HS-5 (cell line): ENCODE results near the gene FREM1.

Source experiments
- DNase-seq: peaks from one replicate; pipeline ENCODE4 v3.0.0-alpha.2; 2012; ENCODE audit warnings: low read depth

Gene FREM1

GRCh38 chr9:14761584-14761983 lies 148.6 kb downstream of the FREM1 start:
- DNase-seq: no peak

GRCh38 chr9:14760060-14760459 lies 150.2 kb downstream of the FREM1 start:
- DNase-seq: no peak

DNA sequence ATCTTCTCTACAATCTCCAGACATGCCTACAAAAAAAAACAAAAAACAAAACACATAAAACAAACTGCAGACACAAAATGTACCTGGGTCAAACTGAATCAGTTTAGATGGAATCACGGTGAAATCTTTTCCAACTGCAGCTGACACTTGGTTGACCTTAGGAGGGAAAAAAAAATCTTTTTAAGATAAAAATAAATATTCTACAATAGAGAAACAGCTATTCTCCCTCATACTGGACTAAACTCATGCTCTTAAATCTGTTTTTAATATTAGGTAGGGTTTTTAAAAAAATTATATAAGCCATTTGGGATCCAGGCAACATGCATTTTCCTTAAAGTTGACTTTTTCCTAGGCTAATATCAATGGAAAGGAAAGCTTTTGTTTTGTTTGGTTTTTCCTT lies 153.9 kb downstream of the FREM1 start:
- no peak for DNase-seq

- DNase-seq: no peak
Measured at GRCh38 chr9:14752871-14753270, 157.4 kb downstream of the FREM1 start.

DNA sequence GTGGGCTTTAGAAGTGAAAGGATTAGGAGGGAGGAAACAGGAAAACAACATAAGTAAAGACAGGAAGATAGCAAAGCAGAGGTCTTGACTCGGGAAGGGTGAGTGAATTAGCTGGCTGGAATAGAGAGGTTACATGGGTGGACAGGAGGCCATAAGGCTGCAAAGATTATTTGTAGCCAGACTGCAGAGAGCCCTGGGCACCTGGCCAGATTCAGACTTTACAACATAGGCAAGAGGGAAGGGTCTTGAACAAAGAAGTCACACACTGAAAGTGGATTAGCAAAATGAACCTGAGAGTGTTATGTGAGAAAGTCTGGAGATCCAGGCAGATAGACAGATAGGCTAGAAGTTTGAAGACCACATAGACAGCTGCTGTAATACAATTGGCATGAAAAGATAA lies 158.0 kb downstream of the FREM1 start:
- DNase-seq: no peak

- no peak for DNase-seq
Measured at GRCh38 chr9:14750821-14751220, 159.4 kb downstream of the FREM1 start.

GRCh38 chr9:14749741-14750211 lies 160.5 kb downstream of the FREM1 start:
- no peak for DNase-seq

GRCh38 chr9:14748373-14748772 lies 161.9 kb downstream of the FREM1 start:
- no peak for DNase-seq

GRCh38 chr9:14747111-14747510 lies 163.1 kb downstream of the FREM1 start:
- no peak for DNase-seq

DNA sequence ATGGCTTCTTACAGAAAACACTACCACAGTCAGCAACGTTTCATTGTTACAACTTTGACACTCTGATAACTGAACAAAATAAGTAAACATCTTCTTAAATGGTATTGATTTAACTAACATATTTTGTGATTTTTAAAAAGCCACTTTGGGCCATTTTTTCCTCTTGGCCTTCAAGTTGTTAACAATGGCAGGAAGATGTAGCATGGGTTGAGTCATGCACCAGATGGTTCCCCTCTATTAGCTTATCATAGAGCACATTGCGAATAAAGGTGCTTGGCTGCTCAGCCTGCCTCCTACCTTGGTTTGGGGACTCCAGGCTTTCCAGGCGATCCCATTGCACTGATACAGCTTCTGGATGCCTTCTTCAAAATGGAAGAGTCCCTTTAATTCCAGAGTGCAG lies 163.6 kb downstream of the FREM1 start:
- DNase-seq: no peak

- DNase-seq: no peak
Measured at GRCh38 chr9:14744768-14745167, 165.5 kb downstream of the FREM1 start.

DNA sequence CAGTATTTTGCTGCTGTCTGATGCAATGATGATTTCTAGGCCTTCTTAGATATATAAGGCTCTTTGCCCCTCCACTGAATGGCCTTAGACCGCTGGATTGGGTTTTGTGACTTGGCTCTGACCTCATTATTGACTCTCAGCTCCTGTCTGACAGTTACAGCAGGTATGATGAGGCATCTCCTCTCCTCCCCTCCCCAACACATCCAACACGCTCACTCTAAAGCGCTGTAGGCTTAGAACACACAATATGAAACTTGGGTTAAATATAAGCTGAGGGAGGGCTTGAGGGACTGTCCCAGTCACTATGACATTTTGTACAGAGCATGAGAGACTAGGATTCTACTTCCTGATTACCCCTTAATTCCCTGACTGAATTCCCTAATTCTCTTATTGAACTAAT lies 168.9 kb downstream of the FREM1 start:
- no peak for DNase-seq

DNA sequence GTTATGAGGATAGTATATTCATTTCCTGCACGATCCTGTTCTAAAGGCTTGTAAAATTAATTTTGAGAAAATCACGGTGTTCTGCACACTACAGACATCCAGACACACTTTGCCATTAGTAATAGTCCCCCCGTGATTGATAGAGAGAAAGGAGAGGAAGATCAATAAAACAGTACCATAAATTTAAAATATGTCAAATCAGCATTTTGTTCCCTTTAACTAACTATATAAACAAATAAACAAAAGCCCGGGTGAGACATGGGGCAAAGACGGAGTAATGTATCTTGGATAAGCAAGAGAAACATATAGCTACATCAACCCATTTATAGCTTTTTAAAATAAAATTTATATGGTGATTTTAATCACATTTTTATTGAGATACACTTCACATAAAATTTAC lies 177.1 kb downstream of the FREM1 start:
- no peak for DNase-seq

DNA sequence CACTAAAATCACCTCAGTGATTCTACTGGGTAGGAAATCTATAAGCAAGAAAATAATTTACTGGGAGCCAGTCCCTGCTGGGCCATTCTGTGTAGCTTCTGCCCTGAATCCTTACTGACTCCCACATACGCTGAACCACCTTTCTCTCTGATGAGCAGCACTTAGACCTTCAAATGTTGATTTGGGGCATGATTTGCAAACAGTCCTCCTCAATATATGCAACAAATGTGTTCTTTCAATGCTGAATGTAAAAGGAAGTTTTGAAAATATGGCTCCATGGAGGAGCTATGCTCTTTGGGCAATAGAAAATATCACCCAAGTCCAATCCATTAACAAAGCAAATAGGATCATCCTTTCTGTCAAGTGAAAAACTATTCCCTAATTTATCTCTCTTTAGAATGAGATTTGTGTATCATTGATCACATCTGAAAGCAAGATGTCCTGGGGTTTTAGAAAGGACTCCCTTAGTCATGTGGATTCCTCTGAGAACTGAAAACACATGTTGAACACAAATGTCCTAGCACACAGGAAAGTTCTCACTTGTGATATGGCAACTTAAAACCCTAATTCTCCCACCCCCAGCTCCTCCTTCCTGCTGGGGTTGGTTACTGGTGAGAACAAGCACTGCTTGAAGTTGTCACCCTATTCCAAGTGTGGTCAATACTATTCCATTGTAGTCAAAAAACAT lies 178.8 kb downstream of the FREM1 start:
- no peak for DNase-seq

DNA sequence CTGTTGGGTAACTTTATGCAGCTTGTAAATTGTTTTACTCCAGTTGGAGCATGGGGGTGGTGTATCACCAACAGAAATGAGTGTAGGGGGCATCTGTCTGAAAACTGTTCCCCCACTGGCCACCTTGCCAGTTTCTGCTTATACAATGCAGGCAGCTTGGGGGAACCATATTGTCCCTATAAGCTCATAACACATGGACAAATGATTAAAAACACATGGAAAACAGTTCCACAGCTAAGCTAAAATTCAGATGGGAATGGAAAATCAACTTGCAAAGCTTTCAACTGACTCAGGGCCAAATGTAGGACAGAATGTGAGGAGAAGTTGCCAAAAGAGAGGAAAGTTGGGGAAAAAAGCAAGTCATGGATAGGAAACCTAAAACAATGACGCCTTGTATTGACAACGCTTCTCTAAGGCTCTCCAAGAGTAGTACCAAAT lies 179.7 kb downstream of the FREM1 start:
- DNase-seq: no peak

DNA sequence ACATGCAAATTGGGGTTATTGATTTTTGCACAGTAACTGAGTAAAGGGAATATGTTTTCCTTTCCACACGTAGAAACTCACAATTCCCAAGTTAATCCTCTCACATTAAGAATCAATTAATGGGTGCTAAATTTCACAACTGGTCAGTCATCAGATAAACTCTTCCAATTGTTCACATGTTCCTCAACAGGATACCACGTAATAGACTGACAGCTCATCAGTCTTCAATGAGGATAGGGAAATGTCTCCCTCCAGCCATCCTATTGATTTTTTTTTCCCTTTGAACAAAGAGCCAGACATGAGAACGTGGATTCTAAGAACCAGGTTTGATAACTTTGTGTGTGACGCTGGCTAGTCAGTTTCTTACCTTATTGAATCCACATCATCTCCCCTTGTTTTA lies 186.9 kb downstream of the FREM1 start:
- no peak for DNase-seq

GRCh38 chr9:14722391-14723035 lies 187.7 kb downstream of the FREM1 start, which contains the start of gene CER1:
Gene CER1 (minus strand): TSS chr9:14722733. CDS start chr9:14722672, 61 bp downstream.
- no peak for DNase-seq

GRCh38 chr9:14719231-14719923 lies 190.9 kb downstream of the FREM1 start:
- DNase-seq: no peak

DNA sequence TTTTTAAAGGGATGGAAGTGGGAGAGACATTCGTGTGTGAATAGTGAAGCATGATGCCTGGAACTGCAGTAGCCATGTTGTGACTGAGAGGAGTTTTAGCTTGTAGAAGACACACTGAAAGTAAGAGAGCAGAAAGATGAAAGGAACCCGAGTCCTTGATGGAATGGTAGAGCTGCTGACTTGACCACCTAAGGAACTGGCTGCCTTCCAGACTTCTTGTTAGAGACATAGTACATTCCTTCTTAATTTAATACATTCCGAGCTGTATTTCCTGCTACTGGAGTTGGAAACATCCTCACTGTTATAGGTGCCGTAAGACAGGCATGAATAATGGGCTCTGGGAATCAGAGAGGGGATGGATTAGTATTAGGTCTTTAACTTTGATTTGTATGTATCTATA lies 195.1 kb downstream of the FREM1 start:
- no peak for DNase-seq

DNA sequence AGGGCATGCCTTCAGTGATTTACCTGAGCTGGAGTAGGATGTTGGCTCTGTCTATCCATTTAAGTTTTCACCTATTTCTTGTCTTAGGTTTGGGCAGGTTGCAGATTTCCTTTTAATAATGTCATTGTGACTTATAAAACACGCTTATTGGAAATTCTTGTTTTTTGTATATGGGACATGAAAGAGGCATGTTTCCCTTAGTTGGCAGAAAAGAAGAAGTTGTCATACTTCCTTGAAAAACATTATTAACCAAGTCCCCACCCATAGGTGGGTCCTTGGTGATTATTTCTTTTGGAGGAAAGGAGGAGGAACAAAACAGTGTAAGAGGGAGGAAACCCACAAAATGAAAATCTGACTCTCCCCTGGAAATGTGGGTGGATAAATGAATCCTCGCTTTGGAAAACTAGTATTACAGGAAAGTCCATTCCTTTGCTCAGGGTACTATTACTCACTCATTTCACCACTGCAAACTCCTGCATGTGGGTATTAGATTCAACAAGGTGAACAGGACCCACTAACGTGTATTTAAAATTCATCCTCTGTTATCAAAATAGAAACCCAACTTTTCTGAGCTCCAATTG lies 197.0 kb downstream of the FREM1 start:
- DNase-seq: no peak

DNA sequence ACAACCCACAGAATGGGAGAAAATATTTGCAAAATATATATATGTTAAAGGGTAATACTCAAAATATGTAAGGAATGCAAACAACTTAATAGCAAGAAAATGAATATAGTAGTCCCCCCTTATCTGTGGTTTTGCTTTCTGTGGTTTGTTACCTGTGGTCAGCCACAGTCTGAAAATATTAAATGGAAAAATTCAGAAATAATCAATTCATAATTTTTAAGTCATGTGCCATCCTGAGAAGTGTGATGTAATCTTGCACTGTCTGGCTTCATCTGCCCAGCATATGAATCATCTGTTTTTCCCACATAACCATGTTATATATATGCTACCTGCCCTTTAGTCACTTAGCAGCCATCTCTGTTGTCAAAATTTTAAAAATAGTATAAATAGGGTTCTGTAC lies 199.4 kb downstream of the FREM1 start:
- peak; percentile 73 for DNase-seq

- no peak for DNase-seq
Measured at GRCh38 chr9:14706530-14707140, 203.6 kb downstream of the FREM1 start.
